Fibroblast of peridontal ligament (primary cell): Measurements from ENCODE around the gene XKRX.

Source experiments
- DNase-seq: peaks from one replicate; pipeline ENCODE4 v3.0.0-alpha.2; 2010; ENCODE audit errors: extremely low read depth

The XKRX gene

DNA sequence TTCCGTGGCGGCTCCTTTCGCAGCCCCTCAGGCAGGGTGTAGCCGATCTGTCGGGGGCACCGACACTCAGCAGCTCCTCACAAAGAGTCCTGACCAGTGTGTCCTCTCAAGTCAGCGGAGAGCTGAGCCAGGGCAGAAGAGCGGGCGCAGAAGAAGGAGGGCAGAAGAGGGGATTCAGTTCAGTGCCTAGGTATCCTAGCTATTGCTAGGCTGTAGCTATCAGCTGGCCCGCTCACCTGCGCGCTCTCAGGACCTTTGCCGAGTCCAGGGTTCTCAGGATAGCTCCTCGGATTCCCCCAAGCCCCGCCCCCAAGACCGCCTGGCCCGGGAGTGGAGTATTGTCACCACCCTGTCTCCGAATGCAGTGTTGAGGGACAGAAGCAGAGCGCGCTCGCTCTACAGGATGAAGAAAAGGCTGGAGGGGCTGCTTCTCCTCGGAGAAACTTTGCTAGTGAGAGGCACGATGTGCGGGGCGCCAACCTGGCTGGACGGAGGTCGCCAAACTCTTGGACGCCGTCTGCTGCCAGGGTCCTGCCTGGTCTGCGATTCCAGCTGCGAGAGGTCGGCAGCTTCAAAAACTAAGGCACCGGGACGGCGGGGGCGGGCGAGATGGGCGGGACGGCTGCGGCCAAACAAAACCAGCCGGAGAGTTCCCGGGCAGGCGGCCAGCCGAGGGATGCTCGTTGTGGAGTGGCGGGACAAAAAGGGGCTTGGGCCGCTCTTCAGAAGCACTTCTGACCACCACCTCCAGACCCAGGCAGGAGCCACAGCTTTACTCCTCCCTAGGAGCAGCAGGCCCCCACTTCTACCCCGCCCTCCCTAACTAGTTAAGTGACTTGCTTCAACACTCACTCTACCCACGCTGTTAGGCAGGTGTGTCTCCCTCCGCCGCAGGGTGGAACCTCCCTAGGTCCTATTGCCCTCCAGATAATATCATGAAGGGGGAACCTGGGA lies at the start of gene XKRX:
Gene XKRX (minus strand): TSS at position 258 of the 954 bp plus-strand sequence. CDS start 613 bp downstream, outside the sequence.
- no peak for DNase-seq

DNA sequence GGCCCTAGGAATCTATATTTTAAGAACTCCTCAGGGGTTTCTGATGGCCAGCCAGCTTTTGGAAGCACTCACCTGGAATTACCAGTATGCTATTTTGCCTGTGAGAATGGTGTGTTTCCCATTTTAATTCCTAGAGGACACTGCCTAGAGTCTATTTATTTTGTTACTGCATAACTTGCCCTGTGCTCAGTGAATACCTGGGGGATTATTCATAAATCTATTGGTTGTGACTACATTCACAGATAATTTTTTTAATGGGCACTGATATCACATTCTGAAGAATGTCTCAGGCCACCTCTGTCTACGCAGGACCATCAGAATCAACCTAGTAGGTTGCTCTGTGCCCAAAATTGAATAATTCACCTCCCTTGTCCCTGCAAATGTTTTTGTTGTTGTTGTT lies 47.5 kb upstream of the XKRX start:
- DNase-seq: no peak

DNA sequence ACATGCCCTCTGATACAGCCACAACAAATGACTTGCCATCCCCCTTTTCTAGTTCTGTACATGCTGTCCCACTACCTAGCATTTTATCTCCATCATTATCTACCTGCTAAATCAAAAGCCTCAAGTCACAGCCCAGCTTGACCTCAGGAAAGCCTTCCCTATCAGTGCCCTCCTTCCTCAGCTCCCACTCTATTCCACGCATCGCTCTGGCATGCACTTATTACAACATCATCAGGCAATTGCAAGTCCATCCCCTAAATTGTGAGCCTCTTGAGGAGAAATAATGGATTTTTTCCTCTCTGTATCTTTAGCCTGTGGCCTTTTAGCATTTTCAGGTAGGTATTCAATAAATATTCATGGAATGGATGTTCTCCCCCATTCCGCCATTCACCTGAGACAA lies 46.5 kb upstream of the XKRX start:
- no peak for DNase-seq

GRCh38 chrX:100973411-100973810 lies 44.7 kb upstream of the XKRX start:
- no peak for DNase-seq

GRCh38 chrX:100969936-100970335 lies 41.2 kb upstream of the XKRX start:
- DNase-seq: no peak

GRCh38 chrX:100969408-100969807 lies 40.7 kb upstream of the XKRX start, which contains the start of gene ARL13A:
Gene ARL13A (plus strand): TSS chrX:100969708. CDS start chrX:100973690, 3,982 bp downstream.
- no peak for DNase-seq

- no peak for DNase-seq
These were observed 35.6 kb upstream of the XKRX start for GRCh38 chrX:100964362-100964761.

GRCh38 chrX:100962811-100963210 lies 34.1 kb upstream of the XKRX start:
- DNase-seq: no peak

DNA sequence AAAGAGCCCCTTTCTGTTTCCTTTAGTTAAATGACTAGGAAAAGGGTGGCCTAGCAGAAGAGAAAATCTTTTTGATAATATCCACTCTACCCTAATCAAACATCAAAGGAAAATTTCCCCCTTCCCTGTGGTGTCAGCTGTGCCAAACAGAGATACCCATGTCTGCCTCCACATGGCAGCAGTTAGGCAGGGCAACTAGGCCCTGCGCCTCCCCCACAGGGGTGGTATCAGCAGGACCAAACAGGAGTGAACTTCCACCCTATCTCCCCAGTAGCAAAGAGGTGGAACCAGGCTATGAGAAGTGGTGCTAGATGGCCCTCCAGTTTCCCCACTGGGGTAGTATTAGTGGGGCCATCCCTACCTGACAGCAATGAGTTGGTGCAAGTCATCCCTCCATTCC lies 19.8 kb upstream of the XKRX start:
- DNase-seq: no peak

GRCh38 chrX:100946299-100946927 lies 17.7 kb upstream of the XKRX start:
- DNase-seq: no peak

- no peak for DNase-seq
These were observed 15.9 kb upstream of the XKRX start for GRCh38 chrX:100944601-100945000.

GRCh38 chrX:100939333-100939732 lies 10.6 kb upstream of the XKRX start:
- no peak for DNase-seq

- no peak for DNase-seq
These were observed 7.0 kb upstream of the XKRX start for GRCh38 chrX:100935767-100936166.

- DNase-seq: no peak
These were observed 3.2 kb upstream of the XKRX start for GRCh38 chrX:100931925-100932285.

- no peak for DNase-seq
These were observed 2.7 kb upstream of the XKRX start for GRCh38 chrX:100931218-100931924.

GRCh38 chrX:100926453-100926852 lies 2.3 kb downstream of the XKRX start:
- no peak for DNase-seq

GRCh38 chrX:100924375-100924774 lies 4.3 kb downstream of the XKRX start:
- DNase-seq: no peak

DNA sequence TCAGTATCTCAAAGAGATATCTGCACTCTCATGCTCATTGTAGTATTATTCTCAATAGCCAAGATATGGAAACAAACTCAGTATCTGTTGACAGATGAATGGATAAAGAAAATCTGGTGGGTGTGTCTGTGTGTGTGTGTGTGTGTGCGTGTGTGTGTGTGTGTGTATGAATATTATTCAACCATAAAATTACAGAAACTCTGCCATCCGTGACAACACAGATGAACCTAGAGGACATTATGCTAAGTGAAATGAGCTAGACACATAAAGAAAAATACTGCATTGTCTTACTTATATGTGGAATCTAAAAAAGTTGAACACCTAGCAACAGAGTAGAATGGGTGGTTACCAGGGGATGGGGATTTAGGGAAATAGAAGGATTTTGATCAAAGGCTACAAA lies 13.2 kb downstream of the XKRX start:
- DNase-seq: no peak

GRCh38 chrX:100913111-100913510 lies 15.6 kb downstream of the XKRX start:
- DNase-seq: no peak

DNA sequence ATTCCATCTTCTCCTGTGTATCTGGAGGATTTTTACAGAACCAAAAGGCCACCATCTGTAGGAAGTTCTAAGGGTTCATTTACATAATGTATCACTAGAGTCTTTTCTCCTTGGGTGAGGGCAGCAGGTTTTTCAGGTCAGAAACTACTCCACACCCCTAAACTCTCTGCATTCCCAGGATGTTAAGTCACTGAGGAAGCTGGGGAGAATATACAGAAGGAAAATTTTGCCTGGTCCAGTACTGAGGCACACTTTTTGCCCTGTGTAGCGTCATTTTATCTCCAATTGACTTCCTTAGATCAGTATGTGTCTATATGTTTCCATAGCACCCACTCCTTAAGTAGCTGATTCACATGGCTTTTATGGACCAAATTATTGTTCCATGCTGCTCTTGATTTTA lies 17.0 kb downstream of the XKRX start:
- DNase-seq: no peak

DNA sequence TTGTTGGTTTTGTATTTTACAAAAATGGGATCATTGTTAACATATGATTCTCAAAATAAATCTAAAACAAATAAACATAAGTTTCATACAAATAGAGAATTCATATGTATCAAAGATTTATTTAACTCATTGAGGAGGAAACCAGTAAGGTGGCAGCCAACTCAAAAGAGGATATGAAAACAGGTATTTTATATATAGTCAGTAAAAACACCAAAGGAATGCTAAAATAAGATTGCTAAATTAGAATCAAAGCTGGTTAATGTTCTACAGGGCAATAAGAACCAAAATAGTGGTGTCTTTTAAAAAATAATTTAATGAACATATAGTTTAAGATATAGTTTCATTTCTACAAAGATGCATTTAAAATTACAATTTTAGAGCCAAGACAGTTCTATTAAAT lies 23.1 kb downstream of the XKRX start:
- DNase-seq: no peak

DNA sequence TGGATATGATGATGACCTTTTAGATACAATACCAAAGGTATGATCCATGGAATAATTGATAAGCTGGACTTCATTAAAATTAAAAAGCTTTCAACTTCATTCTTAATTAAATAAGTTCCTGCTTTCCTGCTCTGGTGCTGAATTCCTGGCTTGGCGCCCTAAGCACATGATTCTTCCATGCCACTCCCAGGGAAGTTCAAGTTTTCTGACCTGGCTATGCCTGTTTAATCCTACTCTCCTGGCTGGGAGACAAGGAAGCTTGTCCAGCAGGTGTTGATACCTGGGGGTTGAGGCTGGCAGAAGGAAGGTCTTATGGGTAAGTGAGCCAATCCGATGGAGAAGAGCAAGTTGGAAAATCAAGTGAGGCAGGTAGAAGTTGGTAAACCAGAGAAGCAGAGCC lies 24.3 kb downstream of the XKRX start:
- DNase-seq: no peak
